ENCODE results near the gene GLCE.

DNA sequence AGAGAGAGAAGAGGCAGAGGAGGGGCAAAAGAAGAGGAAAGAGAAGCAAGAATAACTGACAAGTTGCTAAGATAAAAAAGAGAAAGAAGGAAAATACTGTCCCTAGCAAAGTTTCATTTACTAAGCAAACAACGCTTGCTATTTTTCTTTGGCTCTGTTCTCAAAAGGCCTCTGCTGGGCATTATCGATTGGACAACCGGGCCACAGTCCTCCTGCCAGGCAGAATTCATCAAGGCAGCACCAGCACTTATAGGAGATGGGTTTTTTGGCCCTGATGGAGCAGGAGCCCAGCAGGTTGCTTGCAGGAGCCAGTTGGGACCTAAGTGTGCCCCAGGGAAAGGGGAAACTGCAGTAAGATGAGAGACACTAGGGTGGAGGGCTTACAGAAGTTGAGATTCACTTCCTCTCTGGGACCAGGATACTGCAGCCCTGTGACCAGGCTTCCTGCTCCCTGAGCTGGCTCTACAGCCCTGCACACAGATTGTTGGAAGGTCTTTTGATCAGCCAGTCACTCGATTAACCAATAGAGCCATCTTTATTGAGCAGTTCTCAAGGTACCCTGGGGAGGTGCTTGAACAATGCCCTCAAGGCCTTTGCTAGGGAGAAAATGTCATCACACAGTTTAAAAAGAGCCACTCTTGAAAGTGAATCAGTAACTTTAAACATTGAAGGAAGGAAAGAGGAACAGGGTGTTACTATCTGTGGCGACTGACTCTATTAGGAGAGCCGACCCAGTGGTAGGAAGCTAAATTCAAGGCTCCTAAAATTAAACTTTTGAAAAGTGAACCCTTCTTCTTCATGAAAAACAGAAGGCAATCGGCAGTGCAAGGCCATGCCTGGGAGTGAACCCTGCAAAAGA is 28.8 kb upstream of the GLCE start:
- TF ChIP-seq, protein P1, sequence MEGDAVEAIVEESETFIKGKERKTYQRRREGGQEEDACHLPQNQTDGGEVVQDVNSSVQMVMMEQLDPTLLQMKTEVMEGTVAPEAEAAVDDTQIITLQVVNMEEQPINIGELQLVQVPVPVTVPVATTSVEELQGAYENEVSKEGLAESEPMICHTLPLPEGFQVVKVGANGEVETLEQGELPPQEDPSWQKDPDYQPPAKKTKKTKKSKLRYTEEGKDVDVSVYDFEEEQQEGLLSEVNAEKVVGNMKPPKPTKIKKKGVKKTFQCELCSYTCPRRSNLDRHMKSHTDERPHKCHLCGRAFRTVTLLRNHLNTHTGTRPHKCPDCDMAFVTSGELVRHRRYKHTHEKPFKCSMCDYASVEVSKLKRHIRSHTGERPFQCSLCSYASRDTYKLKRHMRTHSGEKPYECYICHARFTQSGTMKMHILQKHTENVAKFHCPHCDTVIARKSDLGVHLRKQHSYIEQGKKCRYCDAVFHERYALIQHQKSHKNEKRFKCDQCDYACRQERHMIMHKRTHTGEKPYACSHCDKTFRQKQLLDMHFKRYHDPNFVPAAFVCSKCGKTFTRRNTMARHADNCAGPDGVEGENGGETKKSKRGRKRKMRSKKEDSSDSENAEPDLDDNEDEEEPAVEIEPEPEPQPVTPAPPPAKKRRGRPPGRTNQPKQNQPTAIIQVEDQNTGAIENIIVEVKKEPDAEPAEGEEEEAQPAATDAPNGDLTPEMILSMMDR (IDR thresholded peaks at IDR 0.05; ENCODE audit: insufficient read depth, low read length, poor library complexity, severe bottlenecking): no peak
- TF ChIP-seq EZH2phosphoT487 (conservative IDR thresholded peaks at IDR 0.05; ENCODE audit: low read length): no peak

All from SU-DHL-6 (cell line).